K562 (cell line): Measurements from ENCODE around the gene KIF26B. TPM values are rescaled to one million over a fixed set of nuclear protein-coding genes. Genes with fewer than 3 reads are reported as not detected.
"Not testable (repeated sequence)": the region's sequence is repeated elsewhere in the genome, so short reads cannot be mapped to it uniquely, and the experiment has no call there.

Source experiments
- ATAC-seq: fragments of 200-7000 bp; cut with Tn5 transposase; 3 replicates; pipeline ENCODE4 v1.9.1; 2020; ENCODE audit warnings: moderate library complexity
- BruUV-seq: library from RNA; stranded (reverse); fragments of 400-500 nt; replicated peaks from 2 replicates; lab custom pipeline; 2021; lab: Mats Ljungman, UMichigan
- CTCF ChIA-PET: fragments of 300-600 bp; formaldehyde crosslinking; extraction: SDS; loops from one replicate; lab custom pipeline; 2021; ENCODE audit warnings: low intra/inter-chr PET ratio; lab: Yijun Ruan, JAX
- POLR2A ChIA-PET: fragments of 300-600, 350-650 bp; sonication (Branson Sonifier 250); formaldehyde crosslinking; extraction: SDS; loops from one replicate; lab custom pipeline; 2021; ENCODE audit warnings: antibody characterized with exemption, inconsistent platforms; lab: Yijun Ruan, JAX
- DNase-seq, 4 experiments: peaks; one replicate each; pipeline versions ENCODE4 v3.0.0 to v3.0.0-alpha.2; 2011 to 2018; ENCODE audit warnings: low spot score in 3 of 4, mixed read lengths in 3 of 4; ENCODE audit errors: extremely low read depth in 1 of 4
- FAIRE-seq: peaks from 2 replicates; lab custom pipeline; 2011; peaks lifted over from hg19 to GRCh38; lab: Jason Lieb, UNC
- H2AFZ ChIP-seq: 2 replicates; pipeline ENCODE4 v1.6.0; 2011; ENCODE audit warnings: low read depth, low read length, control low read depth, inconsistent platforms
- H3K27ac ChIP-seq: fragments of 200-600 bp; 3 replicates; pipeline ENCODE4 v1.8.0; 2011; ENCODE audit warnings: low read depth, mild to moderate bottlenecking, control low read depth, inconsistent platforms, low read length, moderate library complexity, mixed read lengths; ENCODE audit errors: extremely low read depth
- H3K27me3 ChIP-seq, 2 experiments: fragments of 300-600 bp in 1 of 2; 2 replicates in 1 of 2; 3 replicates in 1 of 2; pipeline versions ENCODE4 v1.6.0 to v1.8.0; 2011; ENCODE audit warnings: inconsistent platforms in 2 of 2, low read length in 2 of 2, mild to moderate bottlenecking in 1 of 2, mixed read lengths in 1 of 2, moderate library complexity in 1 of 2; ENCODE audit not compliant: control insufficient read depth in 2 of 2, insufficient read depth in 2 of 2
- H3K36me3 ChIP-seq: fragments of 300-600 bp; 3 replicates; pipeline ENCODE4 v1.8.0; 2011; ENCODE audit warnings: mild to moderate bottlenecking, low read length, inconsistent platforms; ENCODE audit not compliant: control insufficient read depth, insufficient read depth
- H3K4me1 ChIP-seq, 2 experiments: fragments of 200-600 bp in 1 of 2; replicated peaks in 1 of 2; 2 replicates in 1 of 2; 3 replicates in 1 of 2; pipeline versions ENCODE4 v1.5.1 to v1.8.0; 2011; ENCODE audit warnings: inconsistent platforms in 2 of 2, low read length in 2 of 2, mild to moderate bottlenecking in 1 of 2, mixed read lengths in 1 of 2, moderate library complexity in 1 of 2; ENCODE audit not compliant: control insufficient read depth in 2 of 2, insufficient read depth in 2 of 2
- H3K4me2 ChIP-seq: 2 replicates; pipeline ENCODE4 v1.6.1; 2011; ENCODE audit warnings: low read length, control low read depth, inconsistent platforms, mixed read lengths; ENCODE audit not compliant: insufficient read depth
- H3K4me3 ChIP-seq: fragments of 200-600 bp; sonication (generic), shearing (Covaris generic); 2 replicates; pipeline ENCODE4 v1.5.1; 2016; ENCODE audit warnings: control low read depth, inconsistent platforms
- H3K79me2 ChIP-seq: fragments of 200-600 bp; 3 replicates; pipeline ENCODE4 v1.8.0; 2011; ENCODE audit warnings: low read length, inconsistent platforms; ENCODE audit not compliant: control insufficient read depth, insufficient read depth
- H3K9ac ChIP-seq, 2 experiments: 2 replicates each; pipeline versions ENCODE4 v1.6.0 to v1.6.1; 2011; ENCODE audit warnings: low read depth in 2 of 2, low read length in 2 of 2, control low read depth in 1 of 2, inconsistent platforms in 1 of 2, mild to moderate bottlenecking in 1 of 2, mixed read lengths in 1 of 2; ENCODE audit not compliant: insufficient read depth in 1 of 2
- H3K9me1 ChIP-seq: one replicate; pipeline ENCODE4 v1.6.0; 2011; ENCODE audit warnings: inconsistent platforms, mild to moderate bottlenecking, low read length, moderate library complexity; ENCODE audit not compliant: control insufficient read depth, insufficient read depth
- H3K9me3 ChIP-seq: replicated peaks from 2 replicates; pipeline ENCODE4 v1.5.1; 2011; ENCODE audit warnings: low read depth, low read length, inconsistent platforms; ENCODE audit not compliant: control insufficient read depth, insufficient read depth
- H4K20me1 ChIP-seq: replicated peaks from 2 replicates; pipeline ENCODE4 v1.6.1; 2011; ENCODE audit warnings: low read length, inconsistent platforms, mixed read lengths; ENCODE audit not compliant: control insufficient read depth, insufficient read depth
- GTF2E2 ChIP-seq: fragments of 200-800 bp; sonication (Bioruptor generic); IDR thresholded peaks from 2 replicates; pipeline ENCODE4 v1.6.1; 2016; ENCODE audit warnings: missing genetic modification characterization, missing compliant biosample characterization
- MCM2 ChIP-seq: fragments of 450-650 bp; IDR thresholded peaks from 2 replicates; pipeline ENCODE4 v1.6.1; 2017; ENCODE audit warnings: low read depth, mild to moderate bottlenecking
- RBM14 ChIP-seq: fragments of 200-400 bp; formaldehyde crosslinking; IDR thresholded peaks from 2 replicates; pipeline ENCODE4 v1.6.1; 2018; ENCODE audit warnings: low read depth, mild to moderate bottlenecking, low read length, moderate library complexity, borderline replicate concordance; ENCODE audit not compliant: insufficient read depth
- SAFB ChIP-seq: fragments of 200-400 bp; formaldehyde crosslinking; IDR thresholded peaks from 2 replicates; pipeline ENCODE4 v1.6.1; 2017; ENCODE audit warnings: low read depth, low read length, borderline replicate concordance
- ZNF140 ChIP-seq: fragments of 250-450 bp; sonication (Bioruptor Pico); IDR thresholded peaks from 2 replicates; pipeline ENCODE4 v1.8.0; 2021; ENCODE audit warnings: moderate library complexity, mild to moderate bottlenecking, inconsistent platforms
- ZNF165 ChIP-seq: fragments of 250-450 bp; sonication (Bioruptor Pico); IDR thresholded peaks from 2 replicates; pipeline ENCODE4 v1.4.0; 2020; ENCODE audit warnings: borderline replicate concordance
- WGBS: fragments of 100-300 bp; shearing (Covaris generic); methylation state at CpG from one replicate; pipeline ENCODE4 v1.1.6; 2016; ENCODE audit warnings: low coverage, mixed read lengths; ENCODE audit not compliant: insufficient coverage; ENCODE audit errors: missing lambda C conversion rate; 5-methylcytosine and 5-hydroxymethylcytosine counted together
- in situ Hi-C: fragments of 300-500 bp; cut with MboI; formaldehyde crosslinking; loops from 4 replicates; pipeline ENCODE4 v1.15.0; 2018; ENCODE audit warnings: inconsistent platforms, mixed read lengths
- intact Hi-C: fragments of 100-400 bp; cut with micrococcal nuclease; formaldehyde crosslinking; loops from 2 replicates; pipeline ENCODE4 v1.14.2; 2022
- polyA plus RNA-seq, 8 experiments: library from polyadenylated mRNA; depleted of rRNA in 4 of 8; stranded (reverse) in 5 of 8; unstranded in 3 of 8; fragments of >200 nt; fragmentation: Nextera tagmentation in 2 of 8; fragmentation: Illumina TruSeq in 1 of 8; extraction: Ambion mirVana in 2 of 8; extraction: Trizol in 1 of 8; gene quantifications; 2 replicates each; pipeline versions ENCODE4 v1.2.1 to v1.2.3, GENCODE V29; 2011 to 2014; ENCODE audit warnings: inconsistent platforms in 1 of 8, missing spikeins in 1 of 8
- total RNA-seq, 7 experiments: library from RNA; depleted of rRNA in 6 of 7; stranded (reverse); fragments of >200 nt in 6 of 7; fragmentation: Illumina TruSeq in 2 of 7; extraction: Trizol in 2 of 7; gene quantifications; 2 replicates each; pipeline versions ENCODE4 v1.2.1 to v1.2.3, GENCODE V29; 2011 to 2021; ENCODE audit warnings: low replicate concordance in 1 of 7
- TF ChIP-seq, protein P1 (sequence below): fragments of 250-450 bp; sonication (Bioruptor Pico); IDR thresholded peaks from 2 replicates; pipeline ENCODE4 v1.8.0; 2022; ENCODE audit warnings: inconsistent platforms
- TF ChIP-seq, protein P2 (sequence below): sonication (generic); formaldehyde crosslinking; IDR thresholded peaks from 2 replicates; pipeline ENCODE4 v1.8.1; 2022; ENCODE audit warnings: missing genetic modification reagents
- TF ChIP-seq, protein P3 (sequence below): fragments of 450-650 bp; IDR thresholded peaks from 2 replicates; pipeline ENCODE4 v1.6.1; 2016; ENCODE audit warnings: antibody characterized with exemption
- TF ChIP-seq, protein P4 (sequence below): IDR thresholded peaks from 2 replicates; pipeline ENCODE4 v1.6.1; 2016; ENCODE audit warnings: missing genetic modification characterization, missing compliant biosample characterization

KIF26B gene
- total and polyA plus RNA-seq, 9 of the 15 experiments (the other 6 are each of a cell fraction or from before 2014, with no cell fraction given) = 0.02 to 0.08 (median 0.03) TPM; not detected in 6

DNA sequence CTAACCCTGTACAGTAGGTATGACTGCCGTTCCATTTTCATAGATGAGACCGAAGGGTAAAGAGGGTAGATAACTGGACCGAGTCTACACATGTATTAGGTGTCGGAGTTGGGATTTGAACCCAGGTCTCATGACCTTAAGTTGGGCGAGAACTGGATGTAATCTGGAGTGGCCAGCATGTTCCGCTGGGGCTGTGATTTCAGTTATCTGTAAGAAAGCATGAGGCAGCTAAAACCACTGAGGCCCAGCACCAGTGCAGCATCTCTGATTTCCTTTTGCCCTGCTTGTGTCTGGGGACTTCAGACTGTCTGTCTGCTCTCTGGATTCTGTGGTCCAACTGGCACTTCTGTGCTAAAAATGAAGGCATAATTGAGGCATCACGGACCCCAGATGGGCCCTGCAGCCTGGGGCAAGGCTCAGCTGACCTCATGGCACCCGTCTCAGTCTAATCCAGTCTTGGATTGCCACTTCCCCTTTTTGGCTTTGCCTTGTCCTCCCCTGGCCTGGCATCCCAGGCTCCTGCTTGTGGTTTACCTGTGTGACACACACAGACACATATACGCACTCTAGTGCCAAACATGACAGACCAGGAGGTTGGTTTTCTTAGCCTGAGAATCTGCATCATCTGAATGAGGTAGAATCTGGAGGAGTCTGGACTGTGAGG is 180.2 kb downstream of the KIF26B start (continued):
- TF ChIP-seq, protein P1, sequence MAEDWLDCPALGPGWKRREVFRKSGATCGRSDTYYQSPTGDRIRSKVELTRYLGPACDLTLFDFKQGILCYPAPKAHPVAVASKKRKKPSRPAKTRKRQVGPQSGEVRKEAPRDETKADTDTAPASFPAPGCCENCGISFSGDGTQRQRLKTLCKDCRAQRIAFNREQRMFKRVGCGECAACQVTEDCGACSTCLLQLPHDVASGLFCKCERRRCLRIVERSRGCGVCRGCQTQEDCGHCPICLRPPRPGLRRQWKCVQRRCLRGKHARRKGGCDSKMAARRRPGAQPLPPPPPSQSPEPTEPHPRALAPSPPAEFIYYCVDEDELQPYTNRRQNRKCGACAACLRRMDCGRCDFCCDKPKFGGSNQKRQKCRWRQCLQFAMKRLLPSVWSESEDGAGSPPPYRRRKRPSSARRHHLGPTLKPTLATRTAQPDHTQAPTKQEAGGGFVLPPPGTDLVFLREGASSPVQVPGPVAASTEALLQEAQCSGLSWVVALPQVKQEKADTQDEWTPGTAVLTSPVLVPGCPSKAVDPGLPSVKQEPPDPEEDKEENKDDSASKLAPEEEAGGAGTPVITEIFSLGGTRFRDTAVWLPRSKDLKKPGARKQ (CRISPR knock-in tag) = no peak
- TF ChIP-seq ZNF165 (CRISPR knock-in tag) (no peak), RBM14 (no peak), MCM2 (no peak), GTF2E2 (tag) (no peak), ZNF140 (CRISPR knock-in tag) (no peak)
- TF ChIP-seq, protein P2, sequence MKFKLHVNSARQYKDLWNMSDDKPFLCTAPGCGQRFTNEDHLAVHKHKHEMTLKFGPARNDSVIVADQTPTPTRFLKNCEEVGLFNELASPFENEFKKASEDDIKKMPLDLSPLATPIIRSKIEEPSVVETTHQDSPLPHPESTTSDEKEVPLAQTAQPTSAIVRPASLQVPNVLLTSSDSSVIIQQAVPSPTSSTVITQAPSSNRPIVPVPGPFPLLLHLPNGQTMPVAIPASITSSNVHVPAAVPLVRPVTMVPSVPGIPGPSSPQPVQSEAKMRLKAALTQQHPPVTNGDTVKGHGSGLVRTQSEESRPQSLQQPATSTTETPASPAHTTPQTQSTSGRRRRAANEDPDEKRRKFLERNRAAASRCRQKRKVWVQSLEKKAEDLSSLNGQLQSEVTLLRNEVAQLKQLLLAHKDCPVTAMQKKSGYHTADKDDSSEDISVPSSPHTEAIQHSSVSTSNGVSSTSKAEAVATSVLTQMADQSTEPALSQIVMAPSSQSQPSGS (CRISPR knock-in tag) = no peak

DNA sequence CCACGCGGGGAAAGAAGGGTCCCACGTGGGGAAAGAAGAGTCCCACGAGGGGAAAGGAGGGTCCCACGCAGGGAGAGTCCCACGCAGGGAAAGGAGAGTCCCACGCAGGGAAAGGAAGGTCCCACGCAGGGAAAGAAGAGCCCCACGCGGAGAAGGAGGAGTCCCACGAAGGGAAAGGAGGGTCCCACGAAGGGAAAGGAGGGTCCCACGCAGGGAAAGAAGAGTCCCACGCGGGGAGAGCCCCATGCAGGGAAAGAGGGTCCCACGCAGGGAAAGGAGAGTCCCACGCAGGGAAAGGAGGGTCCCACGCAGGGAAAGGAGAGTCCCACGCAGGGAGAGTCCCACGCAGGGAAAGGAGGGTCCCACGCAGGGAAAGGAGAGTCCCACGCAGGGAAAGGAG is 180.9 kb downstream of the KIF26B start:
- intact Hi-C loops, in situ Hi-C loops: not testable (repeated sequence)

More for the DNA sequence above, 180.9 kb downstream of the KIF26B start:
- WGBS = 18% methylated on average over 14 of the region's 22 CpGs
- CTCF ChIA-PET, H2AFZ ChIP-seq, H3K27ac ChIP-seq, BruUV-seq, H4K20me1 ChIP-seq, DNase-seq, H3K9me3 ChIP-seq, H3K4me2 ChIP-seq, POLR2A ChIA-PET, H3K79me2 ChIP-seq, FAIRE-seq, H3K9me1 ChIP-seq, ATAC-seq, H3K36me3 ChIP-seq, H3K4me3 ChIP-seq, H3K9ac ChIP-seq: not testable (repeated sequence)
- peaks cover 28 to 53% of the 10 kb centered on the region in 2 experiments for H3K27me3 ChIP-seq
- H3K4me1 ChIP-seq = peaks cover 14 to 15% of the 10 kb centered on the region in 2 experiments; a peak in 4 of 5 replicates
- TF ChIP-seq, protein P3, sequence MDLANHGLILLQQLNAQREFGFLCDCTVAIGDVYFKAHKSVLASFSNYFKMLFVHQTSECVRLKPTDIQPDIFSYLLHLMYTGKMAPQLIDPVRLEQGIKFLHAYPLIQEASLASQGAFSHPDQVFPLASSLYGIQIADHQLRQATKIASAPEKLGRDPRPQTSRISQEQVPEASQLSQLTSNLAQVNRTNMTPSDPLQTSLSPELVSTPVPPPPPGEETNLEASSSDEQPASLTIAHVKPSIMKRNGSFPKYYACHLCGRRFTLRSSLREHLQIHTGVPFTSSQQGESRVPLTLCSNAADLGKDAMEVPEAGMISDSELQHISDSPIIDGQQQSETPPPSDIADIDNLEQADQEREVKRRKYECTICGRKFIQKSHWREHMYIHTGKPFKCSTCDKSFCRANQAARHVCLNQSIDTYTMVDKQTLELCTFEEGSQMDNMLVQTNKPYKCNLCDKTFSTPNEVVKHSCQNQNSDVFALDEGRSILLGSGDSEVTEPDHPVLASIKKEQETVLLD = peak; percentile 23; the same call in 1 of the 2 replicates
- TF ChIP-seq, protein P4, sequence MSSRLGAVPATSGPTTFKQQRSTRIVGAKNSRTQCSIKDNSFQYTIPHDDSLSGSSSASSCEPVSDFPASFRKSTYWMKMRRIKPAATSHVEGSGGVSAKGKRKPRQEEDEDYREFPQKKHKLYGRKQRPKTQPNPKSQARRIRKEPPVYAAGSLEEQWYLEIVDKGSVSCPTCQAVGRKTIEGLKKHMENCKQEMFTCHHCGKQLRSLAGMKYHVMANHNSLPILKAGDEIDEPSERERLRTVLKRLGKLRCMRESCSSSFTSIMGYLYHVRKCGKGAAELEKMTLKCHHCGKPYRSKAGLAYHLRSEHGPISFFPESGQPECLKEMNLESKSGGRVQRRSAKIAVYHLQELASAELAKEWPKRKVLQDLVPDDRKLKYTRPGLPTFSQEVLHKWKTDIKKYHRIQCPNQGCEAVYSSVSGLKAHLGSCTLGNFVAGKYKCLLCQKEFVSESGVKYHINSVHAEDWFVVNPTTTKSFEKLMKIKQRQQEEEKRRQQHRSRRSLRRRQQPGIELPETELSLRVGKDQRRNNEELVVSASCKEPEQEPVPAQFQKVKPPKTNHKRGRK = peak; percentile 75; the same call in 1 of the 2 replicates
- peak; percentile 79; the same call in 1 of the 2 replicates for TF ChIP-seq SAFB
